Peyer's patch (tissue), 4 donors: ENCODE data around the gene UCMA. TPM values are rescaled to one million over a fixed set of nuclear protein-coding genes. Genes with fewer than 3 reads are reported as not detected.

ENCODE experiments used
- DNase-seq, 3 donors: peaks; one replicate each; pipeline ENCODE4 v3.0.0-alpha.2; 2017 to 2019
- H3K27ac ChIP-seq, 4 donors: fragments of 200-600 bp; sonication (generic); one replicate each; pipeline ENCODE4 v1.5.1; 2016 to 2019
- H3K27me3 ChIP-seq, 2 donors: fragments of 200-600 bp; sonication (generic); one replicate each; pipeline ENCODE4 v1.5.1; 2019
- H3K36me3 ChIP-seq, 3 donors: fragments of 200-600 bp; sonication (generic); one replicate each; pipeline ENCODE4 v1.5.1; 2016 to 2019
- H3K4me1 ChIP-seq, 4 donors: fragments of 200-600 bp; sonication (generic); one replicate each; pipeline ENCODE4 v1.5.1; 2016 to 2019
- H3K4me3 ChIP-seq, 4 donors: fragments of 200-600 bp; sonication (generic); 1 replicate in 3 of 4; 2 replicates in 1 of 4; pipeline ENCODE4 v1.5.1; 2016 to 2019; ENCODE audit warnings: mild to moderate bottlenecking in 1 of 4
- H3K9me3 ChIP-seq, 4 donors: fragments of 200-600 bp; sonication (generic); one replicate each; pipeline ENCODE4 v1.5.1; 2016 to 2019; ENCODE audit warnings: mild to moderate bottlenecking in 1 of 4
- CTCF ChIP-seq, 6 experiments: fragments of 450-650 bp in 4 of 6; fragments of 200-600 bp in 2 of 6; sonication (generic) in 1 of 6; IDR thresholded peaks; one replicate each; pipeline ENCODE4 v1.5.1; 2017 to 2019; ENCODE audit warnings: antibody characterized with exemption in 6 of 6, mild to moderate bottlenecking in 3 of 6, moderate library complexity in 1 of 6
- POLR2A ChIP-seq, 2 donors: fragments of 450-650 bp; IDR thresholded peaks; one replicate each; pipeline ENCODE4 v1.5.1; 2017; ENCODE audit warnings: antibody characterized with exemption in 2 of 2, mild to moderate bottlenecking in 2 of 2, moderate library complexity in 2 of 2
- total RNA-seq, 4 donors: library from RNA; depleted of rRNA; stranded (reverse); fragments of >200 nt; gene quantifications; one replicate each; pipeline ENCODE4 v1.1.0, GENCODE V29; 2016

Gene UCMA
- total RNA-seq, 4 donors from 2014 or later: not detected

GRCh38 chr10:13223241-13223640 lies 10.9 kb downstream of the UCMA start:
- no peak for TF ChIP-seq POLR2A (IDR thresholded peaks at IDR 0.05)
- TF ChIP-seq CTCF (IDR thresholded peaks at IDR 0.05): no peak
- no peak for DNase-seq
- no peaks in the 10 kb centered on the region for H3K9me3 ChIP-seq
- H3K27ac ChIP-seq: no peak overlapping the region
- H3K4me3 ChIP-seq: no peak overlapping the region
- no peaks in the 10 kb centered on the region for H3K27me3 ChIP-seq
- H3K36me3 ChIP-seq: no peaks in the 10 kb centered on the region
- no peaks in the 10 kb centered on the region for H3K4me1 ChIP-seq

GRCh38 chr10:13222566-13222965 lies 11.6 kb downstream of the UCMA start:
- Histone ChIP-seq H3K9me3 (no peaks in the 10 kb centered on the region), H3K36me3 (no peaks in the 10 kb centered on the region), H3K4me1 (no peaks in the 10 kb centered on the region), H3K4me3 (no peak overlapping the region), H3K27me3 (no peaks in the 10 kb centered on the region), H3K27ac (no peak overlapping the region)
- TF ChIP-seq CTCF (IDR thresholded peaks at IDR 0.05): no peak
- TF ChIP-seq POLR2A (IDR thresholded peaks at IDR 0.05): no peak
- no peak for DNase-seq

- Histone ChIP-seq H3K4me1 (no peaks in the 10 kb centered on the region), H3K27ac (no peak overlapping the region), H3K4me3 (no peak overlapping the region), H3K9me3 (no peaks in the 10 kb centered on the region), H3K27me3 (no peaks in the 10 kb centered on the region), H3K36me3 (no peaks in the 10 kb centered on the region)
- no peak for DNase-seq
- TF ChIP-seq CTCF (IDR thresholded peaks at IDR 0.05) (no peak), POLR2A (IDR thresholded peaks at IDR 0.05) (no peak)
These were observed 12.0 kb downstream of the UCMA start for GRCh38 chr10:13222151-13222550.

GRCh38 chr10:13221572-13221971 lies 12.6 kb downstream of the UCMA start:
- no peaks in the 10 kb centered on the region for H3K36me3 ChIP-seq
- no peaks in the 10 kb centered on the region for H3K27me3 ChIP-seq
- no peaks in the 10 kb centered on the region for H3K9me3 ChIP-seq
- TF ChIP-seq POLR2A (IDR thresholded peaks at IDR 0.05): no peak
- no peak for TF ChIP-seq CTCF (IDR thresholded peaks at IDR 0.05)
- H3K4me3 ChIP-seq: no peak overlapping the region
- no peak for DNase-seq
- no peak overlapping the region for H3K27ac ChIP-seq
- H3K4me1 ChIP-seq: no peaks in the 10 kb centered on the region

- TF ChIP-seq POLR2A (IDR thresholded peaks at IDR 0.05) (no peak), CTCF (IDR thresholded peaks at IDR 0.05) (peak in 3 of 6 experiments; percentile 20 to 38 (median 22))
- Histone ChIP-seq H3K4me3 (no peak overlapping the region), H3K27ac (no peak overlapping the region), H3K4me1 (no peaks in the 10 kb centered on the region), H3K27me3 (no peaks in the 10 kb centered on the region), H3K36me3 (no peaks in the 10 kb centered on the region), H3K9me3 (no peaks in the 10 kb centered on the region)
- peak in 2 of 3 donors; percentile 46 to 59 for DNase-seq
These were observed 14.2 kb downstream of the UCMA start for GRCh38 chr10:13219685-13220670.
